AG04449 (cell line): ENCODE measurements around the gene A1CF.
"Not testable (repeated sequence)": the region's sequence is repeated elsewhere in the genome, so short reads cannot be mapped to it uniquely, and the experiment has no call there.

Experiments used
- CTCF ChIA-PET: fragments of 350-600 bp; formaldehyde crosslinking; extraction: SDS; loops from one replicate; lab custom pipeline; 2021; ENCODE audit warnings: antibody characterized with exemption; lab: Yijun Ruan, JAX
- POLR2A ChIA-PET: fragments of 400-600, 350-600 bp; formaldehyde crosslinking; extraction: SDS; loops from one replicate; lab custom pipeline; 2020; ENCODE audit warnings: antibody characterized with exemption, inconsistent platforms; lab: Yijun Ruan, JAX
- DNase-seq: peaks from one replicate; pipeline ENCODE4 v3.0.0-alpha.2; 2010; ENCODE audit warnings: low read depth, low spot score
- H3K4me3 ChIP-seq: 2 replicates; pipeline ENCODE4 v1.5.1; 2011; ENCODE audit warnings: low read depth, mild to moderate bottlenecking, control low read depth, low read length
- CTCF ChIP-seq: IDR thresholded peaks from one replicate; pipeline ENCODE4 v1.5.1; 2011; ENCODE audit warnings: mild to moderate bottlenecking, moderate library complexity, low read length, control low read depth, inconsistent platforms; ENCODE audit not compliant: insufficient read depth; ENCODE audit errors: missing control alignments

A1CF gene

GRCh38 chr10:50892467-50892866, 7.0 kb upstream of the A1CF start:
- no peak for TF ChIP-seq CTCF
- no peak overlapping the region for H3K4me3 ChIP-seq
- POLR2A ChIA-PET, result no interaction called here
- no peak for DNase-seq
- CTCF ChIA-PET, result interaction anchor here (0.9 to 1.2 kb wide), 3 partner anchors 8 to 104 kb away, joined by 3 read pairs; no protein-coding TSS in a partner anchor

GRCh38 chr10:50884302-50884701, 1.1 kb downstream of the A1CF start:
- ChIA-PET POLR2A (no interaction called here), CTCF (no interaction called here)
- no peak overlapping the region for H3K4me3 ChIP-seq
- DNase-seq, result no peak
- no peak for TF ChIP-seq CTCF

GRCh38 chr10:50883629-50884028, 1.8 kb downstream of the A1CF start:
- no peak for DNase-seq
- H3K4me3 ChIP-seq, result no peak overlapping the region
- ChIA-PET CTCF (no interaction called here), POLR2A (no interaction called here)
- no peak for TF ChIP-seq CTCF

GRCh38 chr10:50882540-50882983, 2.9 kb downstream of the A1CF start:
- TF ChIP-seq CTCF, result no peak
- DNase-seq, result no peak
- H3K4me3 ChIP-seq, result no peak overlapping the region
- ChIA-PET CTCF (no interaction called here), POLR2A (no interaction called here)

GRCh38 chr10:50881046-50881445, 4.4 kb downstream of the A1CF start:
- CTCF ChIA-PET, result interaction anchor here (1.2 kb wide), 1 partner anchor 31 kb away, joined by 3 read pairs; no protein-coding TSS in a partner anchor
- DNase-seq, H3K4me3 ChIP-seq, POLR2A ChIA-PET: not testable (repeated sequence)

- H3K4me3 ChIP-seq, result no peak overlapping the region
- DNase-seq, result no peak
- CTCF ChIA-PET, result no interaction called here
- no peak for TF ChIP-seq CTCF
- POLR2A ChIA-PET, result no interaction called here
These were observed 9.0 kb downstream of the A1CF start for GRCh38 chr10:50876429-50876828.

GRCh38 chr10:50874723-50875122, 10.7 kb downstream of the A1CF start:
- CTCF ChIA-PET, result no interaction called here
- no peak for DNase-seq
- POLR2A ChIA-PET, result interaction anchor here (0.6 kb wide), 1 partner anchor 12 kb away, joined by 3 read pairs; no protein-coding TSS in a partner anchor

More at GRCh38 chr10:50874723-50875122, 10.7 kb downstream of the A1CF start:
- no peak overlapping the region for H3K4me3 ChIP-seq
- no peak for TF ChIP-seq CTCF
